ENCODE results near the gene EPS15.
"Not testable (repeated sequence)": the region's sequence is repeated elsewhere in the genome, so short reads cannot be mapped to it uniquely, and the experiment has no call there.

DNA sequence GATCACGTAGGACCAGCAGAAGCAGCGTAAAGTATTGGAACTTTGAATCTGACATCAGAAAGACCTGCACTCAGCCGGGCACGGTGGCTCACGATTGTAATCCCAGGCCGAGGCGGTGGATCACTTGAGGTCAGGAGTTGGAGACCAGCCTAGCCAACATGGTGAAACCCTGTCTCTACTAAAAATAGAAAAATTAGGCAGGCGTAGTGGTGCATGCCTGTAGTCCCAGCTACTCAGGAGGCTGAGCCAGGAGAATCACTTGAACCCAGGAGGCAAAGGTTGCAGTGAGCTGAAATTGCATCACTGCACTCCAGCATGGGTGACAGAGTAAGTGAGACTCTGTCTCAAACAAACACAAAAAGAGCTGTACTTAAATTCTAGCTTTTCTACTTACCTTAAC is 41.8 kb upstream of the EPS15 start:
- not testable (repeated sequence) for TF ChIP-seq JUNB (IDR thresholded peaks at IDR 0.05); HDAC6 (IDR thresholded peaks at IDR 0.05; ENCODE audit: unreplicated experiment); SIN3A (IDR thresholded peaks at IDR 0.05; ENCODE audit: low read depth, low read length); JUND (IDR thresholded peaks at IDR 0.05; ENCODE audit: low read depth, low read length); SMAD1 (IDR thresholded peaks at IDR 0.05; ENCODE audit: low read depth, partially characterized antibody); TCF12 (IDR thresholded peaks at IDR 0.05; ENCODE audit: low read depth, low read length); PAX8 (IDR thresholded peaks at IDR 0.05); EP300 (IDR thresholded peaks at IDR 0.05; ENCODE audit: borderline replicate concordance in 1 of 2, control insufficient read depth in 1 of 2, low read depth in 2 of 2, low read length in 2 of 2)
- TF ChIP-seq, protein P1, sequence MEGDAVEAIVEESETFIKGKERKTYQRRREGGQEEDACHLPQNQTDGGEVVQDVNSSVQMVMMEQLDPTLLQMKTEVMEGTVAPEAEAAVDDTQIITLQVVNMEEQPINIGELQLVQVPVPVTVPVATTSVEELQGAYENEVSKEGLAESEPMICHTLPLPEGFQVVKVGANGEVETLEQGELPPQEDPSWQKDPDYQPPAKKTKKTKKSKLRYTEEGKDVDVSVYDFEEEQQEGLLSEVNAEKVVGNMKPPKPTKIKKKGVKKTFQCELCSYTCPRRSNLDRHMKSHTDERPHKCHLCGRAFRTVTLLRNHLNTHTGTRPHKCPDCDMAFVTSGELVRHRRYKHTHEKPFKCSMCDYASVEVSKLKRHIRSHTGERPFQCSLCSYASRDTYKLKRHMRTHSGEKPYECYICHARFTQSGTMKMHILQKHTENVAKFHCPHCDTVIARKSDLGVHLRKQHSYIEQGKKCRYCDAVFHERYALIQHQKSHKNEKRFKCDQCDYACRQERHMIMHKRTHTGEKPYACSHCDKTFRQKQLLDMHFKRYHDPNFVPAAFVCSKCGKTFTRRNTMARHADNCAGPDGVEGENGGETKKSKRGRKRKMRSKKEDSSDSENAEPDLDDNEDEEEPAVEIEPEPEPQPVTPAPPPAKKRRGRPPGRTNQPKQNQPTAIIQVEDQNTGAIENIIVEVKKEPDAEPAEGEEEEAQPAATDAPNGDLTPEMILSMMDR (IDR thresholded peaks at IDR 0.05 in 2 of 3, conservative IDR thresholded peaks at IDR 0.05 in 1 of 3; ENCODE audit: control insufficient read depth in 2 of 3, extremely low read depth in 1 of 3, insufficient read depth in 1 of 3, low read depth in 3 of 3, low read length in 3 of 3): not testable (repeated sequence)
- TF ChIP-seq, protein P2, sequence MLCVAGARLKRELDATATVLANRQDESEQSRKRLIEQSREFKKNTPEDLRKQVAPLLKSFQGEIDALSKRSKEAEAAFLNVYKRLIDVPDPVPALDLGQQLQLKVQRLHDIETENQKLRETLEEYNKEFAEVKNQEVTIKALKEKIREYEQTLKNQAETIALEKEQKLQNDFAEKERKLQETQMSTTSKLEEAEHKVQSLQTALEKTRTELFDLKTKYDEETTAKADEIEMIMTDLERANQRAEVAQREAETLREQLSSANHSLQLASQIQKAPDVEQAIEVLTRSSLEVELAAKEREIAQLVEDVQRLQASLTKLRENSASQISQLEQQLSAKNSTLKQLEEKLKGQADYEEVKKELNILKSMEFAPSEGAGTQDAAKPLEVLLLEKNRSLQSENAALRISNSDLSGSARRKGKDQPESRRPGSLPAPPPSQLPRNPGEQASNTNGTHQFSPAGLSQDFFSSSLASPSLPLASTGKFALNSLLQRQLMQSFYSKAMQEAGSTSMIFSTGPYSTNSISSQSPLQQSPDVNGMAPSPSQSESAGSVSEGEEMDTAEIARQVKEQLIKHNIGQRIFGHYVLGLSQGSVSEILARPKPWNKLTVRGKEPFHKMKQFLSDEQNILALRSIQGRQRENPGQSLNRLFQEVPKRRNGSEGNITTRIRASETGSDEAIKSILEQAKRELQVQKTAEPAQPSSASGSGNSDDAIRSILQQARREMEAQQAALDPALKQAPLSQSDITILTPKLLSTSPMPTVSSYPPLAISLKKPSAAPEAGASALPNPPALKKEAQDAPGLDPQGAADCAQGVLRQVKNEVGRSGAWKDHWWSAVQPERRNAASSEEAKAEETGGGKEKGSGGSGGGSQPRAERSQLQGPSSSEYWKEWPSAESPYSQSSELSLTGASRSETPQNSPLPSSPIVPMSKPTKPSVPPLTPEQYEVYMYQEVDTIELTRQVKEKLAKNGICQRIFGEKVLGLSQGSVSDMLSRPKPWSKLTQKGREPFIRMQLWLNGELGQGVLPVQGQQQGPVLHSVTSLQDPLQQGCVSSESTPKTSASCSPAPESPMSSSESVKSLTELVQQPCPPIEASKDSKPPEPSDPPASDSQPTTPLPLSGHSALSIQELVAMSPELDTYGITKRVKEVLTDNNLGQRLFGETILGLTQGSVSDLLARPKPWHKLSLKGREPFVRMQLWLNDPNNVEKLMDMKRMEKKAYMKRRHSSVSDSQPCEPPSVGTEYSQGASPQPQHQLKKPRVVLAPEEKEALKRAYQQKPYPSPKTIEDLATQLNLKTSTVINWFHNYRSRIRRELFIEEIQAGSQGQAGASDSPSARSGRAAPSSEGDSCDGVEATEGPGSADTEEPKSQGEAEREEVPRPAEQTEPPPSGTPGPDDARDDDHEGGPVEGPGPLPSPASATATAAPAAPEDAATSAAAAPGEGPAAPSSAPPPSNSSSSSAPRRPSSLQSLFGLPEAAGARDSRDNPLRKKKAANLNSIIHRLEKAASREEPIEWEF (IDR thresholded peaks at IDR 0.05; ENCODE audit: insufficient replicate concordance, low read depth, low read length): not testable (repeated sequence)
